Endothelial cell of umbilical vein (primary cell): ENCODE measurements around the gene CCDC116. TPM values are rescaled to one million over a fixed set of nuclear protein-coding genes. Genes with fewer than 3 reads are reported as not detected.

Source experiments
- BruUV-seq: library from RNA; stranded (reverse); fragments of 400-500 nt; replicated peaks from 2 replicates; lab custom pipeline; 2021; lab: Mats Ljungman, UMichigan
- CTCF ChIA-PET: fragments of 300-600, 350-600 bp; sonication (Branson Sonifier 250); formaldehyde crosslinking; loops from one replicate; lab custom pipeline; 2021; ENCODE audit warnings: antibody characterized with exemption, inconsistent platforms; lab: Charles Lee
- POLR2A ChIA-PET: fragments of 300-600, 350-600 bp; sonication (Branson Sonifier 250); formaldehyde crosslinking; loops from one replicate; lab custom pipeline; 2021; ENCODE audit warnings: antibody characterized with exemption, inconsistent platforms; lab: Charles Lee
- DNase-seq: peaks from one replicate; pipeline ENCODE4 v3.0.0-alpha.2; 2011; ENCODE audit warnings: low read depth, low spot score
- FAIRE-seq: peaks from 2 replicates; lab custom pipeline; 2011; peaks lifted over from hg19 to GRCh38; lab: Jason Lieb, UNC
- H2AFZ ChIP-seq: 2 replicates; pipeline ENCODE4 v1.6.0; 2012; ENCODE audit warnings: low read depth, low read length, control low read depth, inconsistent platforms
- H3K27ac ChIP-seq: 2 replicates; pipeline ENCODE4 v1.5.1; 2011; ENCODE audit warnings: low read depth, mild to moderate bottlenecking, control low read depth, low read length, moderate library complexity; ENCODE audit not compliant: insufficient read depth
- H3K27me3 ChIP-seq, 2 experiments: 2 replicates each; pipeline versions ENCODE4 v1.6.0 to v1.6.1; 2011; ENCODE audit warnings: low read length in 2 of 2, mixed read lengths in 1 of 2; ENCODE audit not compliant: control insufficient read depth in 2 of 2, insufficient read depth in 2 of 2
- H3K36me3 ChIP-seq, 2 experiments: 2 replicates in 1 of 2; 3 replicates in 1 of 2; pipeline ENCODE4 v1.5.1; 2011; ENCODE audit warnings: low read length in 2 of 2, mild to moderate bottlenecking in 1 of 2, moderate library complexity in 1 of 2; ENCODE audit not compliant: control insufficient read depth in 2 of 2, insufficient read depth in 2 of 2; ENCODE audit errors: extremely low read depth in 1 of 2
- H3K4me1 ChIP-seq: 3 replicates; pipeline ENCODE4 v1.5.1; 2011; ENCODE audit warnings: mild to moderate bottlenecking, low read length; ENCODE audit not compliant: control insufficient read depth, insufficient read depth; ENCODE audit errors: extremely low read depth
- H3K4me2 ChIP-seq: 2 replicates; pipeline ENCODE4 v1.6.1; 2011; ENCODE audit warnings: low read length, control low read depth, mixed read lengths; ENCODE audit not compliant: insufficient read depth
- H3K4me3 ChIP-seq, 3 experiments: fragments of 200-600 bp in 1 of 3; sonication (generic), shearing (Covaris generic) in 1 of 3; replicated peaks in 1 of 3; 2 replicates each; pipeline ENCODE4 v1.5.1; 2011 to 2016; ENCODE audit warnings: control low read depth in 3 of 3, low read length in 3 of 3, mild to moderate bottlenecking in 2 of 3, inconsistent platforms in 1 of 3, low read depth in 1 of 3, moderate library complexity in 1 of 3; ENCODE audit not compliant: insufficient read depth in 1 of 3
- H3K79me2 ChIP-seq: 2 replicates; pipeline ENCODE4 v1.6.0; 2012; ENCODE audit warnings: low read length, inconsistent platforms; ENCODE audit not compliant: control insufficient read depth, insufficient read depth
- H3K9ac ChIP-seq: replicated peaks from 2 replicates; pipeline ENCODE3; 2011; ENCODE audit warnings: low read length, control low read depth; ENCODE audit not compliant: insufficient read depth; ENCODE audit errors: extremely low read depth
- H3K9me1 ChIP-seq: replicated peaks from 3 replicates; pipeline ENCODE4 v1.6.0; 2011; ENCODE audit warnings: mild to moderate bottlenecking, low read length; ENCODE audit not compliant: control insufficient read depth, insufficient read depth; ENCODE audit errors: extremely low read depth
- H3K9me3 ChIP-seq: replicated peaks from 2 replicates; pipeline ENCODE4 v1.5.1; 2012; ENCODE audit warnings: low read length, inconsistent platforms; ENCODE audit not compliant: control insufficient read depth, insufficient read depth
- H4K20me1 ChIP-seq: replicated peaks from 2 replicates; pipeline ENCODE3; 2011; ENCODE audit warnings: mild to moderate bottlenecking, low read length; ENCODE audit not compliant: control insufficient read depth, insufficient read depth; ENCODE audit errors: extremely low read depth
- FOS ChIP-seq: IDR thresholded peaks from 2 replicates; pipeline ENCODE4 v1.6.1; 2011; ENCODE audit warnings: mild to moderate bottlenecking, low read length, moderate library complexity, borderline replicate concordance; ENCODE audit not compliant: insufficient read depth
- GATA2 ChIP-seq: IDR thresholded peaks from 2 replicates; pipeline ENCODE4 v1.7.0; 2011; ENCODE audit warnings: low read depth, mild to moderate bottlenecking, moderate library complexity, mixed read lengths, low read length; ENCODE audit not compliant: insufficient read length, insufficient read depth
- JUN ChIP-seq: IDR thresholded peaks from 2 replicates; pipeline ENCODE4 v1.6.1; 2011; ENCODE audit warnings: borderline replicate concordance, low read depth; ENCODE audit not compliant: insufficient read length, insufficient read depth
- POLR2A ChIP-seq: IDR thresholded peaks from 2 replicates; pipeline ENCODE4 v1.6.1; 2012; ENCODE audit warnings: low read depth, mild to moderate bottlenecking, control low read depth, low read length
- POLR2AphosphoS5 ChIP-seq: IDR thresholded peaks from 2 replicates; pipeline ENCODE4 v1.6.1; 2012; ENCODE audit warnings: low read depth, mild to moderate bottlenecking, control low read depth, low read length, moderate library complexity; ENCODE audit not compliant: insufficient read depth
- dilution Hi-C: fragments of 300-500 bp; cut with MboI; formaldehyde crosslinking; loops from one replicate; pipeline ENCODE4 v1.15.0; 2019; ENCODE audit warnings: low sequenced_read_pairs; ENCODE audit not compliant: extremely low pct_ligation_motif_present
- intact Hi-C: fragments of 100-400 bp; cut with micrococcal nuclease; formaldehyde crosslinking; loops from one replicate; pipeline ENCODE4 v1.10.0; 2022
- polyA plus RNA-seq, 4 experiments: library from polyadenylated mRNA; depleted of rRNA in 3 of 4; stranded (reverse) in 3 of 4; unstranded in 1 of 4; fragments of >200 nt; gene quantifications; 2 replicates each; pipeline versions ENCODE4 v1.2.1 to v1.2.3, GENCODE V29; 2011 to 2012; ENCODE audit warnings: missing spikeins in 1 of 4
- total RNA-seq: library from RNA; stranded (reverse); gene quantifications from 2 replicates; pipeline ENCODE4 v1.2.3, GENCODE V29; 2021
- TF ChIP-seq, protein P1 (sequence below), 2 donors: IDR thresholded peaks; 1 replicate in 1 of 2; 2 replicates in 1 of 2; pipeline ENCODE4 v1.5.1; 2011; ENCODE audit warnings: low read length in 2 of 2, mild to moderate bottlenecking in 2 of 2, moderate library complexity in 2 of 2, control low read depth in 1 of 2, inconsistent platforms in 1 of 2, low read depth in 1 of 2; ENCODE audit not compliant: insufficient read depth in 1 of 2; ENCODE audit errors: extremely low read depth in 1 of 2

The CCDC116 gene
- total and polyA plus RNA-seq, 2 donors (not counting 3 experiments of a cell fraction or from before 2014, with no cell fraction given) = 0.21 to 0.33 TPM

DNA sequence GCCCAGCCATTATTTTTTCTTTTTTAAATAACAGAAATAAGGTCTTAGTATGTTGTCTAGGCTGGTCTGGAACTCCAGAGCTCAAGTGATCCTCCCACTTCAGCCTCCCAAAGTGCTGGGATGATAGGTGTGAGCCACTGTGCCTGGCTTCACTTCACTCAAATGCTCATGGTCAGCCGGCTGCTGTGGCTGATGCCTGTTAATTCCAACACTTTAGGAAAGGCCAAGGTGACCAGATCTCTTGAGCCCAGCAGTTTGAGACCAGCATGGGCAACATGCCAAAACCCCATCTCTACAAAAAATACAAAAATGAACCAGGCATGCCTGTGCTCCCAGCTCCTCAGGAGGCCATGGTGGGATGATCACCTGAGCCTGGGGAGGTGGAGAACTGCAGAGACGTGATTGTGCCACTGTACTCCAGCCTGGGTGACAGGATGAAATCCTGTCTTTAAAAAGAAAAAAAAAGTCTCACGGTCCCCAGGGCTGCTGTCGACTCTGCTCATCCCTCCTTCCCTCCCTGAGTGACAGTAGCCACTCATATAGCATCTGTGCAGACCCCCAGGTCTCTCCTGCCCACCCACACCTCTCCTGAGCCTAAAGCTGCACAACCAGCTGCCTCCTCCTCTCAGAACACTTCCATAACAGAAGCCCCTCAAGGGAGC, 6.4 kb upstream of the CCDC116 start:
- peaks cover 31% of the 10 kb centered on the region for H3K79me2 ChIP-seq
- intact Hi-C loops (no loop called here), dilution Hi-C loops (no loop called here)
- CTCF ChIA-PET = interaction anchor here (0.7 to 1.3 kb wide), 2 partner anchors 17 kb away, joined by 3 to 4 read pairs; no protein-coding TSS in a partner anchor
- no peaks in the 10 kb centered on the region for H3K4me1 ChIP-seq
- H3K36me3 ChIP-seq = peaks cover 0 to 16% of the 10 kb centered on the region in 2 experiments
- no peak for DNase-seq
- H3K27me3 ChIP-seq = no peaks in the 10 kb centered on the region
- H2AFZ ChIP-seq = no peak overlapping the region
- H3K9me1 ChIP-seq = no peaks in the 10 kb centered on the region
- no peak for FAIRE-seq
- TF ChIP-seq POLR2A (no peak), POLR2AphosphoS5 (no peak), JUN (no peak), GATA2 (no peak), FOS (no peak)
- TF ChIP-seq, protein P1, sequence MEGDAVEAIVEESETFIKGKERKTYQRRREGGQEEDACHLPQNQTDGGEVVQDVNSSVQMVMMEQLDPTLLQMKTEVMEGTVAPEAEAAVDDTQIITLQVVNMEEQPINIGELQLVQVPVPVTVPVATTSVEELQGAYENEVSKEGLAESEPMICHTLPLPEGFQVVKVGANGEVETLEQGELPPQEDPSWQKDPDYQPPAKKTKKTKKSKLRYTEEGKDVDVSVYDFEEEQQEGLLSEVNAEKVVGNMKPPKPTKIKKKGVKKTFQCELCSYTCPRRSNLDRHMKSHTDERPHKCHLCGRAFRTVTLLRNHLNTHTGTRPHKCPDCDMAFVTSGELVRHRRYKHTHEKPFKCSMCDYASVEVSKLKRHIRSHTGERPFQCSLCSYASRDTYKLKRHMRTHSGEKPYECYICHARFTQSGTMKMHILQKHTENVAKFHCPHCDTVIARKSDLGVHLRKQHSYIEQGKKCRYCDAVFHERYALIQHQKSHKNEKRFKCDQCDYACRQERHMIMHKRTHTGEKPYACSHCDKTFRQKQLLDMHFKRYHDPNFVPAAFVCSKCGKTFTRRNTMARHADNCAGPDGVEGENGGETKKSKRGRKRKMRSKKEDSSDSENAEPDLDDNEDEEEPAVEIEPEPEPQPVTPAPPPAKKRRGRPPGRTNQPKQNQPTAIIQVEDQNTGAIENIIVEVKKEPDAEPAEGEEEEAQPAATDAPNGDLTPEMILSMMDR (IDR thresholded peaks at IDR 0.05; ENCODE audit: extremely low read depth in 1 of 2, insufficient read depth in 1 of 2, low read depth in 1 of 2, low read length in 2 of 2) = no peak
- BruUV-seq = no TSS peak
- POLR2A ChIA-PET = no interaction called here
- no peak overlapping the region for H3K9ac ChIP-seq
- H3K9me3 ChIP-seq = no peaks in the 10 kb centered on the region
- no peaks in the 10 kb centered on the region for H4K20me1 ChIP-seq
- H3K4me3 ChIP-seq = no peak overlapping the region
- no peak overlapping the region for H3K4me2 ChIP-seq
- no peak overlapping the region for H3K27ac ChIP-seq
